ENCODE results near the gene APOO.

DNA sequence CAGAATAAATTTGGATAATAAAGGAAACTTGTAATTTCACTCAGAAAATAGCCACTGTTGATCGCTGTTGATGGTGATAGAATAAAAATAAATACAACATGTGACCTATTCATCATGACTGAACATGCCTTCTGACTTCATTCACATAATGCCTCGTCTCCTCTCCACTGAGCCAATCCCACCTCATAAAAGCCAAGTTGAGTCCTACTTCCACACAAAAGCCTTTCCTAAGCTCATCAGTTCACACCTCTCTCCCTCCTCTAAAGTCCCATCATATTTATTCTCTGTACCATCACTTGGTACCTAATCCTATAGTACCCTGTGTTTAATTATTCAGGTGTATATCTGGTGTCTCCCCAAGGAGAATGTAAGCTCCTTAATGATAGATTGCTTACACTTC lies 37.7 kb downstream of the APOO start:
- TF ChIP-seq EZH2 (IDR thresholded peaks at IDR 0.05; ENCODE audit: insufficient read depth, poor library complexity, severe bottlenecking), result no peak
- no peak for TF ChIP-seq EZH2phosphoT487 (IDR thresholded peaks at IDR 0.05; ENCODE audit: insufficient read depth, low read depth)

Data from GM23248 (cell line).